GM18907 (cell line): ENCODE results near the gene P2RY8.
A peak's percentile ranks its signal among the peaks of the same experiment; 100 is the strongest.
"Not testable (repeated sequence)": the region's sequence is repeated elsewhere in the genome, so short reads cannot be mapped to it uniquely, and the experiment has no call there.

Experiments
- ATAC-seq: cut with Tn5 transposase; IDR thresholded peaks from one replicate; pipeline ENCODE4 v1.9.1; 2021; ENCODE audit warnings: mild to moderate bottlenecking, moderate library complexity; ENCODE audit not compliant: unreplicated experiment

P2RY8 gene

DNA sequence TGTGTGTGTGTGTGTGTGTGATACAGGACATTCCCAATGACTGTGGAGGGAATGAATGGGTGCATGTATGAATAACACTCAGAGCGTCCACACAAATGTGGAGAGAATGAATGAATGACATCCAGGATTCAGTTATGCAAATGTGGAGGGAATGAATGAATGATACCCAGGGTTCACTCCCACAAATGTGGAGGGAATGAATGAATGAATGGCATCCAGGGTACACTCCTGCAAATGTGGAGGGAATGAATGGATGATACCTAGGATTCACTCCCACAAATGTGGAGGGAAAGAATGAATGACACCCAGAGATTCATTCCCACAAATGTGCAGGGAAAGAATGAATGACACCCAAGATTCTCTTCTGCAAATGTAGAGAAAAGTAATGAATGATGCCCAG is 48.2 kb downstream of the P2RY8 start:
- ATAC-seq: no peak

- ATAC-seq: no peak
Measured at GRCh38 chrX:1488141-1488540, 48.8 kb downstream of the P2RY8 start.

- no peak for ATAC-seq
Measured at GRCh38 chrX:1487401-1487800, 49.6 kb downstream of the P2RY8 start.

DNA sequence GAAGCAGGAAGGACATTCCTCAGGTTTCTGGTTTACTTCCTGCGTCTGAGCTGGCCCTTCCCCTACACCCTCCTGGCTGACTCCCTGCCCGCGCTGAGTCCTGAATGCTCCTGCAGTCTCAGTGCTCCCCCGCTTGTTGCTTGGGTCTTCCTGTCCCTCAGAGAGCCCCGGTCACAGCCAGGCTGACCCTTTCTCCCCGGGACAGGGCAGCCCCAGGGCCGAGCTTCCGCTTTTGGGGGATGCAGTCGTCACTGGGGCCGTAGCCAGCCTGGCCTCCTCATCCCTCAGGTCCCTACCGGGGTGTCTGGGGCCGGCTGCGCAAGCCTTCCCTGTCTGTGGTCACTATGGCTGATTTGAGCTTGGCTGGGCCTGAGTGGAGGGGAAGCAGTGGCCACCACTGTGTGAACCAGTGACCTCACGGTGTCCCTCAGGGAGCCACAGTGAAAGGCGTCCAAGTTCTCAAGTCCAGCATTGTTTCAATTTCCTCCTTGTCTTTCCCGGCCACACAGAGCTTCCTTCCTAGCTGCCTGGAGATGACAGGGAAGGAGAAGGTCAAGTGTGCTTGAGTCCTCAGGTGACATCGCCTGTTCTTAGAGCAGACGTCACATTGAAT is 50.1 kb downstream of the P2RY8 start:
- ATAC-seq: no peak

DNA sequence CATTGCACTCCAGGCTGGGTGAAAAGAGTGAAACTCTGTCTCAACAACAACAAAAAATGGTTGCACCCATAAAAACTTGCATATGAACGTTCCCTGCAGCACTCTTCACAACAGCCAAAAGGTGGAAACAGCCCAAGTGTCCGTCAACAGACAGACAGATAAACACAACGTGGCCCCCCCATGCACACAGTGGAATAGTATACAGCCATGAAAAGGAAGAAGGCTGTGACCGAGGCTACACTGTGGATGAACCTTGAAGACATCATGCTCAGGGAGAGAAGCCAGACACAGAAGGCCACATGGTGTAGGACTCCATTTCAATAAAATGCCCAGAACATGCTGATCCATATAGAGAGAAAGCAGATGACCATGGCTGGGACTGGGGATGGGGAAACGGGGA is 50.8 kb downstream of the P2RY8 start:
- ATAC-seq: no peak

GRCh38 chrX:1485033-1485432 is 52.0 kb downstream of the P2RY8 start:
- no peak for ATAC-seq

DNA sequence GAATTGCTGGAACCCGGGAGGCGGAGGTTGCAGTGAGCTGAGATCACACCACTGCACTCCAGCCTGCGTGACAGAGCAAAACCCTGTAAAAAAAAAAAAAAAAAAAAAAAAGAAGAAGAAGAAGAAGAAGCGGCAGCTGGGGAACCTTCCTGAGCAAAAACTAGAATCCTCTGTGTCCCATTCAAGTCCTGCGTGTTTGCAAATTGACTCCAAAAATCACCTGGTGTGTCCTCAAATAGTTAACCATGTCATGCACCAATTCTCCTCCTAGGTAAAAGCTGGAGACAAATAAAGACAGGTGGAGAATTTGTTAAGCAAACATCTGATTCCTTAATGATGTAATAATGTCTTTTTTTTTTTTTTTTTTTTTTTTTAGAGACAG is 52.4 kb downstream of the P2RY8 start:
- ATAC-seq: no peak

DNA sequence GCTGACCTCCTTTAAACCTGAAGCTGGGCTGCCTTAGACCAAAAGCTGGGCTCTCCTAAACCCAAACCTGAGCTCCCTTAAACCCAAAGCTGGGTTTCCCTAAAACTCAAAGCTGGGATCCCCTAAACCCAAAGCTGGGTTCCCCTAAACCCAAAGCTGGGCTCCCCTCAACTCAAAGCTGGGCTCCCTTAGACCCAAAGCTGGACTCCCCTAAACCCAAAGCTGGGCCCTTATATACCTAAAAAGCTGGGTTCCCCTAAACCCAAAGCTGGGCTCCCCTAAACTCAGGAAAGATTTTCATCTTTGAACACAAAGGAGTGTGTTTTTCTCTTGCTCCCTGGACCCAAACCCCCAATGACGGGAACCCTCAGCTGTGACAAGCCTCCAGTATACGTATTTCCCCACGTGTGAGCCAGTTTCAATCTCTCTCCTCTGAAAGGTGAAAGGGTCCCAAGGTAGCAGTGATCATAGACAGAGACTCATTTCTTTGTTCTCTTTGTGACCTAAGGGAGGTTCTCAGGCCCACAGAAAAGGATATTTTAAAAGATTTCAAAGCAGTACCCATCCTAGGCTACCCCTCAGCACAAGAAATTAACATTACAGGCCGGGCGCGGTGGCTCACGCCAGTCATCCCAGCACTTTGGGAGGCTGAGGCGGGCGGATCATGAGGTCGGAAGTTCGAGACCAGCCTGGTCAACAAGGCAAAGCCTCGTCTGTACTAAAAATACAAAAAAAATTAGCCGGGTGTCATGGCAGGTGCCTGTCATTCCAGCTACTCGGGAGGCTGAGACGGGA is 52.9 kb downstream of the P2RY8 start:
- peak; percentile 52 for ATAC-seq

DNA sequence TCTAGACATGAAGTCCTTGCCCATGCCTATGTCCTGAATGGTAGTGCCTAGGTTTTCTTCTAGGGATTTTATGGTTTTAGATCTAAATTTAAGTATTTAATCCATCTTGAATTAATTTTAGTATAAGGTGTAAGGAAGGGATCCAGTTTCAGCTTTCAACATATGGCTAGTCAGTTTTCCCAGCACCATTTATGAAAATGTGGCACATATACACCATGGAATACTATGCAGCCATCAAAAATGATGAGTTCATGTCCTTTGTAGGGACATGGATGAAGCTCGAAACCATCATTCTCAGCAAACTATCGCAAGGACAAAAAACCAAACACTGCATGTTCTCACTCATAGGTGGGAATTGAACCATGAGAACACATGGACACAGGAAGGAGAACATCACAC is 54.5 kb downstream of the P2RY8 start:
- ATAC-seq: not testable (repeated sequence)

DNA sequence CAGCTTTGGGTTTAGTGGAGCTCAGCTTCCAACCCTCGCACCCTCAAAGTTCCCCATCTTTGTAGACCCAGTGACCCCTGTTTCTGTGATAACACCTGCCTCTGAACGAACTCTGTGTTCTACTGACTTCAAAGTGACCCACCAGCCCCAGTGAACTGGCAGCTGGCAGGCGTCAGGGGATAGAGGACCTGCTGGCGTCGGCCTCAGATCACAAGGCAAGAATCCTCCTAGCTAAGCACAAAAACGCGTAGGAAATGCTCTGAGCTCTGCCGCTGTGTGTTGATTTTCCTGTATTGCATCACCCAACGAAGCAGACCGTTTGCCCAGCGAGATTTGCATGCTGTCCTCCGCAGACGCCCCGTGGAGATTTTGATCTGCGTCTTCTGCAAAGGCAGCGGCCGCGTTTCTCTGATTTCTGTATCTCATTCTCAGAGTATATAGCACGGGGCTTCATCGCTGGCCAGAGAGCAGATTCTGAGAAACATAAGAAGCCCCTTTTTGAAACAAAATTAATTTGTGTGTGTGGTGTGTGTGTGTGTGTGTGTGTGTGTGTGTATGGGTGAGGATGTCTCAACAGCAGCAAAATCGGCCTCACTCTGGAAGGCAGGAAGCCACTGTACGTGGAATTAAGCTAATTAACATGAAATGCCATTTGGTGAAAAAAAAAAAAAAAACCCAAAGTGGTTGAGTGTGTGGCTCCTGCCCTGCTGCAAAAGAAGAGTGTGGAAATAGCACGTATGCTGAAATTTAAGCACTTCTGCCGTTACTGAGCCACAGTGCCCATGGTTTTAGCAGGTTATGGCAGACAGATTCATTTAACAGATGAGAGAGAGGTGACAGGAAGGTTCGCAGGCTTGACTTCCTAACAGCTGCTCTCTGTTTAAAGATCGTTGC is 55.1 kb downstream of the P2RY8 start:
- peak; percentile 57 for ATAC-seq

- no peak for ATAC-seq
Measured at GRCh38 chrX:1480082-1480785, 56.8 kb downstream of the P2RY8 start.

DNA sequence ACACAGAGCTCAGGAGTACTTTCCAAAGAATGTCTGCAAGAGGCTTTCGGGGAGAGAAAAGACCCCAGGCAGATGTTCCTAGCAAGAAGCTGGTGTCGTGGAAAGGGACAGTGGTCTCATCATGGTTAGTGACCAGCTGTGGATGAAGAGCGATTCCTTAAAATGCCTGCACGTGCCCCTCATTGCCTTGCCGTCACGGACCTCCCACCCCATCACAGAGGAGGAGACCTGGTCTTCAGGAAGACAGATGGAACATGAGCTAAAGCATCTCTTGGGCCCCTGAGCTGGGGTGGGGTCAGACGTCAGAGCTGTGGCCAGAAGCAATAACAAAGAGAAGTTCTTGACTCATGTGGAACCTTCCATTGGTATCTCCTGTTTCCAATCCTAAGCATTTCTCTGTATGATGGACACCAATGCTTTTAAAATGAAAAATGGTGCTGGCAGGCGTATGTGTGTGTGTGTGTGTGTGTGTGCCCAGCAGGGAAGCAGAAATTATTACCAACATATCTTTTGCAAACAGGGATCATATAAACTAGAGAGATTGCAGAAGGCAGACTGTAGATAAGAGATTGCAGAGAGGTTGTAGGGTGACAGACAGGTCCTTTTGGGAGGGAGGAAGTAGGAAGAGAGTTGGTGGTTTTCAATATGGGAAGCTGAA is 59.1 kb downstream of the P2RY8 start:
- ATAC-seq: no peak

DNA sequence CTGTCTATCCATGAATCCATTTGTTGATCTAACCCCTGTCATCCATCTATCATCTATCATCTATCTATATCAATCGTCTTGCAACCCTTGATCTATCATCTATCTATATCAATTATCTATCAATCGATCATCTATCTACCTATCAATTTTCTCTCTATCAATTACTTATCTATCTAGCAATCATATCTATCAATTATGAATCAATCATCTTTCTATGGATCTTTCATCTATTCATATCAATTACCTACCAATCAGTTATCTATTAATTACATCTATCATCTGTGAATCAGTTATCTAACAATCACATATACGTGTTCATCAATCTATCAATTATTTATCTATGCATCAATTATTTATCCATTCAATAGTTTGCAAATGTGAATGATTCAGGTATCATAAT is 59.8 kb downstream of the P2RY8 start:
- ATAC-seq: no peak

GRCh38 chrX:1476682-1477081 is 60.3 kb downstream of the P2RY8 start:
- ATAC-seq: no peak

DNA sequence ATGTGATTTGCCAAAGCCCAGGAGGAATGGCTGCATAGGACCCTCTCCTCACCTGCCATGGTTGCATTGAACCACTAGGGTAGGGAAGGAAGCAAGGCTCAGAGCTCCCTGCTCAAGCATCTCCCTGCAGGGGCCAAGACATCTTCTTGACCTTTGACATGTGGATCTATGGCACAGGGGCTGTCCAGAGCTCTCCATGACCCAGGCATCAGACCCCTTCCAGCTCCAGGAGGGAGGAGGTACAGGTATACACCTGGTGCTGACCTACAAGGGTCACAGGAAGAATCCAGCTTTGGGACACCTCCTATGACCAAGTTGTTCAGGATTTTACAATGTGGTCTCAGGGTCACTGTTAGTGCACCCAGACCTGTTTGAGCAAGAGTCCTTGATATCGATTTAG is 61.1 kb downstream of the P2RY8 start:
- no peak for ATAC-seq

GRCh38 chrX:1475481-1475880 is 61.5 kb downstream of the P2RY8 start:
- no peak for ATAC-seq

DNA sequence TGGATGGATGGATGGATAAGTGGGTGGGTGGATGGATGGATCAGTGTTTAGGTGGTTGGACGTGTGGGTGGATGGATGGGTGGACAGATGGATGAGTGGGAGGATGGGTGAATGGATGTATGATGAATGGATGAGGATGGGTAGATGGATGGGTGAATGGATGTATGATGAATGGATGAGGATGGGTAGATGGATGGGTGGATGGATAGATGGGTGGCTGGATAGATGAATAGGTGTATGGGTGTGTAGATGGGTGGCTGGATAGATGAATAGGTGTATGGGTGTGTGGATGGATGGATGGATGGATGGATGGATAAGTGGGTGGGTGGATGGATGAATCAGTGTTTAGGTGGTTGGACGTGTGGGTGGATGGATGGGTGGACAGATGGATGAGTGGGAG is 62.4 kb downstream of the P2RY8 start:
- not testable (repeated sequence) for ATAC-seq

- ATAC-seq: no peak
Measured at GRCh38 chrX:1472975-1473374, 64.0 kb downstream of the P2RY8 start.

DNA sequence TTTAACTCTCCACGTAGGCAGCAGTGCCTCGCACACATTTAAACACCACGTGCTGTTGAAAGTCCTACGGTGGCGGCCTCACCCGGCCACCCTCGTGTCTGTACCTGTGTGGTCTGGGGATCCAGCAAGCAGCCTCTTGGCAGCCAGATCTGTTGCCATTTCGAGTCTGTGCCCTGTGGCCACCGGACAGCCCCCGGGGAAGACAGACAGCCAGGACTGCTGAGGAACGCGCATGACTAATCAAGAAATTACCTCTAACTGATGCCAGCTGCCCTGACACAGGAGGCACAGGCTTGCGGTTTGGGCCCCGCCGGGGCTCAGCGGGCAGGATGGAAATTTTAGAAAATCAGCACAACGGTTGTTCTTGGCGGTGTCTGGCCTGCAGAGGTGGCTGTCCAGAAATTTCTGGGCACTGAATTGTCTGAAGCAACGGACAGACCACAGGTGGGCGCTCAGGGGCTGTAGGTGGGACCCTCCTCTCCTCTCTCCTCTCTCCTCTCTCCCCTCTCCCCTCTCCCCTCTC is 68.7 kb downstream of the P2RY8 start:
- peak; percentile 77 for ATAC-seq

DNA sequence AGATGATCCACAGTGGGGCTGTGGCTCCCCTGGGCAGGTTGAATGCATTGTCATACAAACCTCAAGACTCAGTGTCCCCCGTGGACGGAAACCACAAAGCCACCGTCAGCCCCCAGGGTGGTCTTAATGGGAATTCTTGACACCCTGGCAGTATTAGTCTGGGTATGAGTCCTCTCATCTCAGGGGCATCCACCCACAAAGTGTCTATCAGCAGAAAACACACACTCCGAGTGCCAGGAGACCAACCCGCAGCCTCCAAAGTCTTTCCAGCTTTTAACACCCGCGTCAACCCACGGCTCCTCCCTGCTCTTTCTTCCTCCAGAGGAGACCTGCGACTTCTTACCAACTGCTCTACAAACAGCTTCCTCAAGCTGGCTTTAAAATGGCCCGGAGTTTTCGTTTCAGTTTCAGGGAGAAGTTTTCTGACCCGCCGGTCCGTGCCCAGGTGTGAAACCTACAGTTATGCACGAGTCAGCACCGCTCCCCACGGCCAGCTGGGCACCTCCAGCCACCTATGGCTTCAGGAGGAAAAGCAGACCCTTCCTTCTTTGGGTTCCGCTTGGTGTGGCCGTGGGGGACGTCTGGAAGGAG is 69.9 kb downstream of the P2RY8 start:
- ATAC-seq: peak; percentile 46
